Measurements from ENCODE around the gene TNS3. TPM values are rescaled to one million over a fixed set of nuclear protein-coding genes. Genes with fewer than 3 reads are reported as not detected.

Gene TNS3
- total and polyA plus RNA-seq, 9 of the 15 experiments (the other 6 are each of a cell fraction or from before 2014, with no cell fraction given): 0.20 TPM; not detected in 8

DNA sequence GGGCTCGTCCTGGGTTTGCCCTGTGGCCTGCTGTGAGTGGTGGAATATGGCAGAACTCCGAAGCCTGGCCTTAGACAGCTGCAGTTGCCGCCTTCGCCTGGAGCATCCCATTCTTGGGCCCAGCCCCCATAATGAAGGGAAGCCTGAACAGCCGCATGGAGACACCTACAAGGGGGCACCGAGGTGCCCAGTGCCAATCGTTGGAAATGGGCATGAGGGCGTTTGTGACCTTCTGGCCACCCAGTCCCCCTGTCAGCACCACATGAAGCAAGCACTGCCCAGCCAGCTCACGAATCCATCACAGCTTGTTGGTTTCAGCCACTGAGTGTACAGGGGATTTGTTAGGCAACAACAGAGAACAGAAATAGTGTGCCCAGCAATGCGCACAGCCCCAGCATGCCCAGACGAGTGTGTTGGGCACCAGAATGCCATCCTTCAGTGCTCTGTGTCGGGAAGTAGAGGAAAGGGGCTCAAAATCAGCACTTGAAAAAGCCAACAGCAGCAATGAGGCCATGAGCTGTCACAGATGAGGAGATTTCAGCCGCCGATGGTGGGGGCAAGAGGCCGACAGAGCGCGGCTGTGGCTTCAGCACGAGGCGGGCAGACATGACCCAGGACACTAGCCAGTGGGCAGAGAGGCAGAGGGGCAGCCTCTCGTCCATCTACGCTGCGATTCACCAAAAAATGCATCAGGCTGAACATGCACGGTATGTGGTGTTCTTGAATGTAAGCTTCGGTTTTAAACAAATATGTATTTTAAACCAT lies 91.2 kb downstream of the TNS3 start:
- Histone ChIP-seq H3K36me3 (ENCODE audit: control insufficient read depth, insufficient read depth, low read length) (no peaks in the 10 kb centered on the region), H3K4me3 (no peak overlapping the region), H3K79me2 (ENCODE audit: control insufficient read depth, insufficient read depth, low read length) (no peaks in the 10 kb centered on the region), H3K9me1 (ENCODE audit: control insufficient read depth, insufficient read depth, low read length) (no peaks in the 10 kb centered on the region), H3K27ac (ENCODE audit: extremely low read depth, low read depth, low read length) (no peak overlapping the region), H3K27me3 (ENCODE audit: control insufficient read depth in 2 of 2, insufficient read depth in 2 of 2, low read length in 2 of 2) (peaks cover 15 to 70% of the 10 kb centered on the region in 2 experiments), H3K4me2 (ENCODE audit: insufficient read depth, low read length) (no peak overlapping the region), H2AFZ (ENCODE audit: low read depth, low read length) (no peak overlapping the region), H4K20me1 (replicated peaks; ENCODE audit: control insufficient read depth, insufficient read depth, low read length) (no peaks in the 10 kb centered on the region), H3K9ac (ENCODE audit: insufficient read depth in 1 of 2, low read depth in 2 of 2, low read length in 2 of 2) (no peak overlapping the region), H3K4me1 (replicated peaks in 1 of 2; ENCODE audit: control insufficient read depth in 2 of 2, insufficient read depth in 2 of 2, low read length in 2 of 2) (no peaks in the 10 kb centered on the region), H3K9me3 (replicated peaks; ENCODE audit: control insufficient read depth, insufficient read depth, low read depth, low read length) (no peaks in the 10 kb centered on the region)
- POLR2A ChIA-PET: interaction anchor here (0.8 kb wide), 1 partner anchor 16 kb away, joined by 3 read pairs; no protein-coding TSS in a partner anchor
- 1% methylated on average over 24 of the region's 24 CpGs for WGBS (ENCODE audit: insufficient coverage, low coverage, missing lambda C conversion rate)
- no TSS peak for BruUV-seq (replicated peaks)
- CTCF ChIA-PET (ENCODE audit: low intra/inter-chr PET ratio): no interaction called here
- DNase-seq (ENCODE audit: extremely low read depth in 1 of 4, low spot score in 3 of 4) (no peak), ATAC-seq (no peak), FAIRE-seq (no peak)
- no peak for TF ChIP-seq NFRKB (IDR thresholded peaks at IDR 0.05; ENCODE audit: low read depth)
- TF ChIP-seq TAL1 (IDR thresholded peaks at IDR 0.05): no peak
- no peak for TF ChIP-seq ZBTB7A (IDR thresholded peaks at IDR 0.05; ENCODE audit: borderline replicate concordance, control insufficient read depth, low read depth, low read length)
- TF ChIP-seq, protein P1, sequence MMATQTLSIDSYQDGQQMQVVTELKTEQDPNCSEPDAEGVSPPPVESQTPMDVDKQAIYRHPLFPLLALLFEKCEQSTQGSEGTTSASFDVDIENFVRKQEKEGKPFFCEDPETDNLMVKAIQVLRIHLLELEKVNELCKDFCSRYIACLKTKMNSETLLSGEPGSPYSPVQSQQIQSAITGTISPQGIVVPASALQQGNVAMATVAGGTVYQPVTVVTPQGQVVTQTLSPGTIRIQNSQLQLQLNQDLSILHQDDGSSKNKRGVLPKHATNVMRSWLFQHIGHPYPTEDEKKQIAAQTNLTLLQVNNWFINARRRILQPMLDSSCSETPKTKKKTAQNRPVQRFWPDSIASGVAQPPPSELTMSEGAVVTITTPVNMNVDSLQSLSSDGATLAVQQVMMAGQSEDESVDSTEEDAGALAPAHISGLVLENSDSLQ (IDR thresholded peaks at IDR 0.05): no peak
- TF ChIP-seq FOS (IDR thresholded peaks at IDR 0.05; ENCODE audit: extremely low read depth, insufficient read length): no peak
- TF ChIP-seq FOXJ2 (tag; IDR thresholded peaks at IDR 0.05): no peak
- intact Hi-C loops (cut with micrococcal nuclease) (no loop called here), in situ Hi-C loops (cut with MboI) (no loop called here)
